IPS-18a (cell line): ENCODE results near the gene CFAP92.

ENCODE experiments used
- H3K27ac ChIP-seq: one replicate; pipeline ENCODE4 v1.5.1; 2013; ENCODE audit warnings: low read length
- H3K27me3 ChIP-seq: one replicate; pipeline ENCODE4 v1.6.1; 2013; ENCODE audit warnings: mild to moderate bottlenecking, low read length; ENCODE audit not compliant: control insufficient read depth, insufficient read depth
- H3K36me3 ChIP-seq: one replicate; pipeline ENCODE4 v1.6.1; 2013; ENCODE audit warnings: low read depth, low read length; ENCODE audit not compliant: control insufficient read depth
- H3K4me1 ChIP-seq: one replicate; pipeline ENCODE4 v1.6.1; 2013; ENCODE audit warnings: low read depth, low read length; ENCODE audit not compliant: control insufficient read depth
- H3K4me3 ChIP-seq: one replicate; pipeline ENCODE4 v1.5.1; 2013; ENCODE audit warnings: low read length
- H3K9ac ChIP-seq: one replicate; pipeline ENCODE4 v1.6.1; 2013; ENCODE audit warnings: mild to moderate bottlenecking, low read length, moderate library complexity
- H3K9me3 ChIP-seq: one replicate; pipeline ENCODE4 v1.6.1; 2013; ENCODE audit warnings: low read depth, low read length; ENCODE audit not compliant: control insufficient read depth

Gene CFAP92

GRCh38 chr3:128994581-128995546 lies 988 bp upstream of the CFAP92 start:
- Histone ChIP-seq H3K27ac (no peak overlapping the region), H3K9ac (no peak overlapping the region), H3K4me1 (peaks cover 21% of the 10 kb centered on the region), H3K27me3 (peaks cover 73% of the 10 kb centered on the region), H3K9me3 (no peaks in the 10 kb centered on the region), H3K4me3 (peak overlapping the region; percentile 55), H3K36me3 (no peaks in the 10 kb centered on the region)

- Histone ChIP-seq H3K4me1 (peaks cover 20% of the 10 kb centered on the region), H3K36me3 (no peaks in the 10 kb centered on the region), H3K4me3 (peak overlapping the region; percentile 55), H3K27me3 (peaks cover 66% of the 10 kb centered on the region), H3K9me3 (no peaks in the 10 kb centered on the region), H3K27ac (no peak overlapping the region), H3K9ac (no peak overlapping the region)
Measured at GRCh38 chr3:128994173-128994512, 267 bp upstream of the CFAP92 start.

DNA sequence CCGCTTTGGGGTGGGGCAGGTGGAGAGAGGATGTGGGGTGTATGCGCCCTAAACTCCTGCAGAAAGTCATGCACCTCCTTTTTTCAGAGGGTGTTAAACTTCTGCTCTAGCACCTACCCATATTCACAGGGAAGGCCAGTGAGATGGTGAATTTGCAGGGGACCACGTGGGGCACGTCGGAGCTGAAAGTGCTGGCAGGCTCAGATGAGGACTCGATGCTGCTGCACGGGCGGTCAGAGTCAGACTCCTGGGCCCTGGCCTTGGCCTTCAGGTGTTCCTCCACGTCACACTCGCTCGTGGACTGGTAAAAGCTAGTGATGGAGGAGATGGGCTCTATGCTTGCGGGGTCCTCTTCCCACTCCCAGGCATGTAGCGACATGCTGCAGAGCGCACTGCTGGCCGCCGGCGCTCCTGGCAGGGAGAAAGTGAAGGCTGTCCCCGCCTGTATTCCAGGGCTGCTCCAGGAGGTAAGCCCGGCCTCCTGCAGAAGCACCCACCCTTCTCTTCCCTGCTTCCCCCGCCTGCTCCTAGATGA lies 883 bp downstream of the CFAP92 start:
- peak overlapping the region; percentile 29 for H3K9ac ChIP-seq
- H3K36me3 ChIP-seq, result no peaks in the 10 kb centered on the region
- H3K27me3 ChIP-seq, result peaks cover 54% of the 10 kb centered on the region
- H3K27ac ChIP-seq, result no peak overlapping the region
- peaks cover 9% of the 10 kb centered on the region for H3K4me1 ChIP-seq
- peak overlapping the region; percentile 55 for H3K4me3 ChIP-seq
- H3K9me3 ChIP-seq, result no peaks in the 10 kb centered on the region

DNA sequence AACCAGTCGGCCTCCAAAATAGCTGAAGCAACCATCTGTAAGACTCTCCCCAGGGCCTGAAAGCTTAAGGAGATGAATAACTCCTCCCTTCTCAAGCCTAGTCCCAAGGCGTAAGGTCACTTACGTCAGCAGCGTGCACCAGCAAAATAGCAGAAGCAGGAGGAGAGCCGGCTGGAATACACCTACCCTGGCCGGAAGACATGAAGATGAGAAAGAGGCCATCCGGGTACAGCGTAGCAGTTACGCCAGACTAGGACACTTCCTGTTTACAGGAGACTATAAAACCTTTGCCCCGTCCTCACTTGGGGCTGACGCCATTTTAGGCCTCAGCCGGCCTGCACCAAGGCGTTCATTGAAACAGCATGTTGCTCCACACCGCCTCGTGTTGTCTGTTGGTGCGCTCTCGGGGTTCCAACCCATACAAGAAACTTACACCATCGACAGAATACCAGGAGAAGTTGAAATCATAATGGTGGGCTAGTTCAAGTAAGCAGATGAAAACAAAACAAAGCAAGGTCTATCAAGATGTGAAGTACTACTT lies 2.5 kb downstream of the CFAP92 start:
- H3K9ac ChIP-seq, result no peak overlapping the region
- no peak overlapping the region for H3K27ac ChIP-seq
- no peaks in the 10 kb centered on the region for H3K36me3 ChIP-seq
- H3K27me3 ChIP-seq, result peaks cover 41% of the 10 kb centered on the region
- no peak overlapping the region for H3K4me3 ChIP-seq
- no peaks in the 10 kb centered on the region for H3K9me3 ChIP-seq
- H3K4me1 ChIP-seq, result peaks cover 8% of the 10 kb centered on the region

- H3K27ac ChIP-seq, result no peak overlapping the region
- no peaks in the 10 kb centered on the region for H3K36me3 ChIP-seq
- H3K27me3 ChIP-seq, result peaks cover 12% of the 10 kb centered on the region
- H3K9me3 ChIP-seq, result no peaks in the 10 kb centered on the region
- no peak overlapping the region for H3K4me3 ChIP-seq
- no peak overlapping the region for H3K9ac ChIP-seq
- peaks cover 7% of the 10 kb centered on the region for H3K4me1 ChIP-seq
Measured at GRCh38 chr3:128988286-128988685, 5.6 kb downstream of the CFAP92 start.

DNA sequence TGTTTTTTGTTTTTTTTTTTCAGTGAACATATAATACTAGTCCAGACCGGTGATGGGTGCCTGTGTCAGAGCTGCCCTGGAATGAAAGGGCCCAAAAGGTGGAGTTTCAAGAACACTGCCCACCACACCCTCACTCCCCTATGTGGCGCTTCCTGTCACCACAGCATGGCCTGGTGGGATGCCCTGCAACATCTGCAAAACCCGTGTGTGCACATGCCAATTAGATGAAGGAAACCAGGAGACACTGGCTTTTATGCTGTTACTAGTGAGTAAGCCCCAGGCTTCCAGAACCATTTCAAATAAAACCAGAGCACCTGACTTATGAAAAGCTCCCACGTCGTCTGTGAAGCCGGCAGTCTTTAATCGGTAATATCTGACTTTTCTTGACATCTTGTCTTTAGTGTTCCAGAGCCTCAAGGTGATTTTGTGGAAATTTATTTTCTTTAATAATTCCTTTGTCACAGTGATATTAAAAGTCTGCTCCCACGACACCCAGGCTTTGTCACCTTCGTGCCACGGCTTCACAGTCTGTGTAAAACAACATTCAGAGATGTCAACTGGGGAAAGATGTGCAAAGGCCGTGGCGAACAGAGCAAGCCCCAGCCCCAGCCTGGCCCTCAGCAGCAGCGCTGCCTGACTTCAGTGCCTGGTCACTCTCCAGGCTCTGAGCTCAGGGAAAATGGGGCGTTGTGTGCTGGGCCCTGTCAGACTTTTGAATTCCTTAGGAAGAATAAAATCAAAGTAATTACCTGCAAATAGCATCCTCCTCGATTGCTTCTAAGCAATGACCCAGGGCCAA lies 6.4 kb downstream of the CFAP92 start:
- Histone ChIP-seq H3K36me3 (no peaks in the 10 kb centered on the region), H3K27ac (no peak overlapping the region), H3K4me1 (peaks cover 3% of the 10 kb centered on the region), H3K9me3 (no peaks in the 10 kb centered on the region), H3K27me3 (peaks cover 4% of the 10 kb centered on the region), H3K9ac (no peak overlapping the region), H3K4me3 (no peak overlapping the region)

- H3K27ac ChIP-seq, result no peak overlapping the region
- H3K27me3 ChIP-seq, result no peaks in the 10 kb centered on the region
Measured at GRCh38 chr3:128984596-128984995, 9.3 kb downstream of the CFAP92 start.

GRCh38 chr3:128983293-128984069 lies 10.4 kb downstream of the CFAP92 start:
- no peaks in the 10 kb centered on the region for H3K27me3 ChIP-seq
- no peak overlapping the region for H3K4me3 ChIP-seq
- no peaks in the 10 kb centered on the region for H3K36me3 ChIP-seq
- peaks cover 3% of the 10 kb centered on the region for H3K4me1 ChIP-seq
- no peak overlapping the region for H3K9ac ChIP-seq
- H3K9me3 ChIP-seq, result no peaks in the 10 kb centered on the region
- no peak overlapping the region for H3K27ac ChIP-seq

More at GRCh38 chr3:128984596-128984995, 9.3 kb downstream of the CFAP92 start:
- Histone ChIP-seq H3K9ac (no peak overlapping the region), H3K4me3 (no peak overlapping the region), H3K9me3 (no peaks in the 10 kb centered on the region), H3K4me1 (peaks cover 3% of the 10 kb centered on the region), H3K36me3 (no peaks in the 10 kb centered on the region)

GRCh38 chr3:128975276-128975675 lies 18.6 kb downstream of the CFAP92 start:
- Histone ChIP-seq H3K9me3 (no peaks in the 10 kb centered on the region), H3K4me1 (no peaks in the 10 kb centered on the region), H3K36me3 (no peaks in the 10 kb centered on the region), H3K4me3 (no peak overlapping the region), H3K27me3 (no peaks in the 10 kb centered on the region), H3K9ac (no peak overlapping the region), H3K27ac (no peak overlapping the region)

DNA sequence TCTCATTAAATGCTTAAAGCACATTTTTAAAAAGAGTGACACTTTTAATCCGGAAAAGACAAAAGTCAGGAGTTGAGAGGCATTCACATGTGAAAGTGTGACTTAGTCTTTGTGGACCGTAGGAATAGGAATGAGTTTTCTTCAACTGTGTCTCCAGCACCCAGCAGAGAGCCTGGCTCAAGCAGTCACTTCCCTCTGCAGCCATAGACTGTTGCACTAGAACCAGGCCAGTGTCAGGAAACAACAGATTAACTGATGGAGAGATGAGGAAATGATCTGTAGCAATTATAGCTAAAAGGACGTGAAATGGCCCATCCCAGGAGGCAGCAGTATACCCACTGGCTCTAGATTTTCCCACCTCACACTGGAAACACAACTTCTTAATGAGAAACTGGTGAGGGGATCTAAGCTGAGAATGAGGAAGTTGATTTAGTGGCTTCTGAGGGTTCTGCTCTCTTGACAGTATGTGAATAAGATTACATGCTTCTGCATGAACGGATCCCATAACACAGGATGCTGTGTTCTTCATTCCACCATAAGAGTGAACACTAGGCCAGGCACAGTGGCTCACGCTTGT lies 19.8 kb downstream of the CFAP92 start:
- Histone ChIP-seq H3K9ac (no peak overlapping the region), H3K36me3 (no peaks in the 10 kb centered on the region), H3K9me3 (no peaks in the 10 kb centered on the region), H3K27ac (no peak overlapping the region), H3K4me3 (no peak overlapping the region), H3K4me1 (no peaks in the 10 kb centered on the region), H3K27me3 (no peaks in the 10 kb centered on the region)
